ENCODE measurements around the gene LYPD4. TPM values are rescaled to one million over a fixed set of nuclear protein-coding genes. Genes with fewer than 3 reads are reported as not detected.
"Not testable (repeated sequence)": the region's sequence is repeated elsewhere in the genome, so short reads cannot be mapped to it uniquely, and the experiment has no call there.

LYPD4 gene
- total and polyA plus RNA-seq, 9 donors = not detected

DNA sequence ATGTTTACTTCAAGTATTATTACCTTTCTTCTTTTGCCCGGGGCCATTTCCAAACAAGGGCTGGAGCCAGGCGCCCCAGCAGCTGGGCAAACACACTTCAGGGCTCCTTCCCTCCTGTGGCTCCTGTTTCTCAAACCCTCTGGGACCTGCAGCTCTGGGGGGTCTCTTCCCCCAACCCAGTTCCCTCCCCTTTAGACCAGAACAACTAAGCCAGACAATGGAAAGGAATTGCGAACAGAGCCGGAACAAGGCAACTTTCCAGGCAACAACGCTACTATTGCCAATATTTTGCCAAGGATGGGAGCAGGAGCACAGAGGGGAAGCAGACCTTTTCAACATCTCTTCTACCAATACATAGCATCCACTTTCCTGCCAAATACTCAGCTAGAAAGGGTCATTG, 55.4 kb downstream of the LYPD4 start:
- not testable (repeated sequence) for H3K36me3 ChIP-seq (ENCODE audit: control insufficient read depth, insufficient read depth, low read length); H3K27ac ChIP-seq (ENCODE audit: low read length); H3K4me3 ChIP-seq (ENCODE audit: low read length); DNase-seq; H3K9me3 ChIP-seq (replicated peaks; ENCODE audit: control insufficient read depth, low read depth, low read length); H3K4me1 ChIP-seq (ENCODE audit: control insufficient read depth, insufficient read depth, low read length)
- H3K27me3 ChIP-seq (ENCODE audit: control insufficient read depth, insufficient read depth, low read length) = peaks cover 16% of the 10 kb centered on the region
- 50% methylated on average over 2 of the region's 5 CpGs for WGBS (ENCODE audit: insufficient coverage)

DNA sequence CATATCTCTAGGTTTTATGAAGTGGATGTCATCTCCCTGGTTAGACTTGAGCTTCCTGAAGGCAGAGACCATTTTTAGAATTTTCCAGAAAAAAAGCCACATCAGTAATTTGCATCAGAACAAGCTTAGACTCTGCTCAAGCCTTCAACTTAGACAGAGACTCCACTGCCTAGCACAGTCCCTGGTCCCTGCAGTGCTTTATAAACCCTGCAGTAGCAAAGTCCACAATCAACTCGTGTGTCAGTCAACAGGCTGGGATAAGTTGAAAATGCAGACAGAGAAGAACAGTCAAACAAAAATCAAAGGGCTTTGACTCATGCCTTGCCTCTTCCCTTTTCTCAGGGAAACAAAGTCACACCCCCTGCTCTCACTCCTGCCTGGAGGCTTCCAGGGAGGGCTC, 56.0 kb downstream of the LYPD4 start:
- H3K27me3 ChIP-seq (ENCODE audit: control insufficient read depth, insufficient read depth, low read length) = peaks cover 16% of the 10 kb centered on the region
- DNase-seq; H3K4me1 ChIP-seq (ENCODE audit: control insufficient read depth, insufficient read depth, low read length); H3K36me3 ChIP-seq (ENCODE audit: control insufficient read depth, insufficient read depth, low read length); H3K27ac ChIP-seq (ENCODE audit: low read length); H3K4me3 ChIP-seq (ENCODE audit: low read length); H3K9me3 ChIP-seq (replicated peaks; ENCODE audit: control insufficient read depth, low read depth, low read length): not testable (repeated sequence)
- WGBS (ENCODE audit: insufficient coverage) = no CpG with 5 or more reads among the region's 1 CpG

Other genes starting within 250 kb of the LYPD4 start
- not detected for gene CEACAM4, start 217.6 kb downstream of the LYPD4 start, total RNA-seq
- under 1 TPM in 6 of 8 donors, not detected in 2; 0.10 to 0.35 (median 0.25) TPM for gene CEACAM4, start 217.6 kb downstream of the LYPD4 start, polyA plus RNA-seq (ENCODE audit: insufficient read depth in 1 of 8, insufficient read length in 8 of 8, low replicate concordance in 1 of 8)
- gene CEACAM7, start 156.4 kb downstream of the LYPD4 start, total RNA-seq = not detected
- under 1 TPM in 1 of 8 donors, not detected in 7; 0.12 TPM for gene CEACAM7, start 156.4 kb downstream of the LYPD4 start, polyA plus RNA-seq (ENCODE audit: insufficient read depth in 1 of 8, insufficient read length in 8 of 8, low replicate concordance in 1 of 8)
- not detected for gene CEACAM5, start 136.1 kb downstream of the LYPD4 start, total RNA-seq
- gene CEACAM5, start 136.1 kb downstream of the LYPD4 start, polyA plus RNA-seq (ENCODE audit: insufficient read depth in 1 of 8, insufficient read length in 8 of 8, low replicate concordance in 1 of 8) = 1 to 10 TPM in 1 of 8 donors, under 1 TPM in 3, not detected in 4; 0.05 to 2.0 (median 0.44) TPM
- 0.04 TPM for gene CEACAM6, start 89.2 kb downstream of the LYPD4 start, total RNA-seq
- under 1 TPM; 0.20 to 0.70 (median 0.39) TPM for gene CEACAM6, start 89.2 kb downstream of the LYPD4 start, polyA plus RNA-seq (ENCODE audit: insufficient read depth in 1 of 8, insufficient read length in 8 of 8, low replicate concordance in 1 of 8)
- gene CEACAM3, start 48.1 kb downstream of the LYPD4 start, total RNA-seq = 0.09 TPM
- under 1 TPM in 4 of 8 donors, not detected in 4; 0.12 to 0.34 (median 0.24) TPM for gene CEACAM3, start 48.1 kb downstream of the LYPD4 start, polyA plus RNA-seq (ENCODE audit: insufficient read depth in 1 of 8, insufficient read length in 8 of 8, low replicate concordance in 1 of 8)
- gene DMRTC2, start 359 bp upstream of the LYPD4 start, total RNA-seq = not detected
- not detected for gene DMRTC2, start 359 bp upstream of the LYPD4 start, polyA plus RNA-seq (ENCODE audit: insufficient read depth in 1 of 8, insufficient read length in 8 of 8, low replicate concordance in 1 of 8)
- 4,411 TPM for gene RPS19, start 15.6 kb upstream of the LYPD4 start, total RNA-seq
- gene RPS19, start 15.6 kb upstream of the LYPD4 start, polyA plus RNA-seq (ENCODE audit: insufficient read depth in 1 of 8, insufficient read length in 8 of 8, low replicate concordance in 1 of 8) = 1,000 to 10,000 TPM; 2,442 to 2,898 (median 2,547) TPM
- gene CD79A, start 32.6 kb upstream of the LYPD4 start, total RNA-seq = 0.49 TPM
- gene CD79A, start 32.6 kb upstream of the LYPD4 start, polyA plus RNA-seq (ENCODE audit: insufficient read depth in 1 of 8, insufficient read length in 8 of 8, low replicate concordance in 1 of 8) = 1 to 10 TPM in 4 of 8 donors, under 1 TPM in 4; 0.75 to 1.8 (median 0.99) TPM
- gene ARHGEF1, start 38.5 kb upstream of the LYPD4 start, total RNA-seq = 17.2 TPM
- 10 to 100 TPM; 35.0 to 54.5 (median 48.0) TPM for gene ARHGEF1, start 38.5 kb upstream of the LYPD4 start, polyA plus RNA-seq (ENCODE audit: insufficient read depth in 1 of 8, insufficient read length in 8 of 8, low replicate concordance in 1 of 8)
- gene ERFL, start 83.8 kb upstream of the LYPD4 start, total RNA-seq = 0.04 TPM
- under 1 TPM; 0.07 to 0.31 (median 0.12) TPM for gene ERFL, start 83.8 kb upstream of the LYPD4 start, polyA plus RNA-seq (ENCODE audit: insufficient read depth in 1 of 8, insufficient read length in 8 of 8, low replicate concordance in 1 of 8)
- 110 TPM for gene RABAC1, start 114.6 kb upstream of the LYPD4 start, total RNA-seq
- 100 to 1,000 TPM in 2 of 8 donors, 10 to 100 TPM in 6; 59.0 to 105 (median 82.7) TPM for gene RABAC1, start 114.6 kb upstream of the LYPD4 start, polyA plus RNA-seq (ENCODE audit: insufficient read depth in 1 of 8, insufficient read length in 8 of 8, low replicate concordance in 1 of 8)
- gene ATP1A3, start 149.5 kb upstream of the LYPD4 start, total RNA-seq = 0.18 TPM
- gene ATP1A3, start 149.5 kb upstream of the LYPD4 start, polyA plus RNA-seq (ENCODE audit: insufficient read depth in 1 of 8, insufficient read length in 8 of 8, low replicate concordance in 1 of 8) = 1 to 10 TPM in 1 of 8 donors, under 1 TPM in 7; 0.49 to 1.2 (median 0.66) TPM
- gene GRIK5, start 225.5 kb upstream of the LYPD4 start, total RNA-seq = 1.3 TPM
- 1 to 10 TPM; 1.5 to 5.8 (median 3.4) TPM for gene GRIK5, start 225.5 kb upstream of the LYPD4 start, polyA plus RNA-seq (ENCODE audit: insufficient read depth in 1 of 8, insufficient read length in 8 of 8, low replicate concordance in 1 of 8)
- gene ZNF574, start 231.5 kb upstream of the LYPD4 start, total RNA-seq = 6.4 TPM
- gene ZNF574, start 231.5 kb upstream of the LYPD4 start, polyA plus RNA-seq (ENCODE audit: insufficient read depth in 1 of 8, insufficient read length in 8 of 8, low replicate concordance in 1 of 8) = 10 to 100 TPM in 7 of 8 donors, 1 to 10 TPM in 1; 9.3 to 13.4 (median 12.1) TPM

Data from muscle of leg (tissue), 11 donors.